ENCODE measurements around the gene AIG1.
"Not testable (repeated sequence)": the region's sequence is repeated elsewhere in the genome, so short reads cannot be mapped to it uniquely, and the experiment has no call there.

Gene AIG1

DNA sequence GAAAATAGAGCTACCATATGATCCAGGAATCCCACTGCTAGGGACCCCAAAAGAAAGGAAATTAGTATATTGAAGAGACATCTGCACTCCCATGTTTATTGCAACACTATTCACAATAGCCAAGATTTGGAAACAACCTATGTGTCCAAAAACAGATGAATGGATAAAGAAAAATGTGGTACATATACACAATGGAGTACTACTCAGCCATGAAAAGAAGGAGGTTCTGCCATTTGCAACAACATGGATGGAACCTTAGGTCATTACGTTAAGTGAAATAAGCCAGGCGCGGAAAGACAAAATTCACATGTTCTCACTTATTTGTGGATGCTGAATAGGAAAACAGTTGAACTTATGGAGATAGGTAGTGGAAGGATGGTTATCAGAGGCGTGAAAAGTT lies 252.5 kb downstream of the AIG1 start:
- DNase-seq (ENCODE audit: low read depth in 2 of 2, low spot score in 1 of 2): no peak

DNA sequence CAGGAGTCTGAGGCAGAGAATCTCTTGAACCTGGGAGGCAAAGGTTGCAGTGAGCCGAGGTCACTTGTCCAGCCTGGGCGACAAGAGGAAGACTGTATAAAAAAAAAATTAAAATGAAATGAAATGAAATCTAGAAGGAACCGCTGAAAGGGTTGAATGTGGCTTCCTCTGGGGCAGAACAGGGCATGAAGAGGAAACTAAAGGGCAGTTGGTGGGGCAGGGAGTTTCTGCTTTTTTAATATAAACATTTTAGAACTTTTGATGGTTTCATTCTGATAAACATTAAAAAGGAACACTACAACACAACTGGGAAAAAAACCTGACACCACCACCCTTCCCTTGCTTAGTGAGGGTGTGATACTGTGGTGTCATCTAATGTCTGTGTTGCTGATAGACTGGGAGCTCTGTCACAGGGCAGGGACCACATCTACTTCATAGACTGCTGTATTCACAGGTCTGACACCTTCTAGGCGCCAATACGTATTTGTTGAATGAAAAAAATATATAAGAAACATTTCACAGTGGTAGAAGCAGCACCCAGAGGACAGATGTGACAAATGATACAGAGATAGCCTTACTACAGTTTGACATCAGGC lies 260.9 kb downstream of the AIG1 start:
- DNase-seq (ENCODE audit: low read depth in 2 of 2, low spot score in 1 of 2): no peak

DNA sequence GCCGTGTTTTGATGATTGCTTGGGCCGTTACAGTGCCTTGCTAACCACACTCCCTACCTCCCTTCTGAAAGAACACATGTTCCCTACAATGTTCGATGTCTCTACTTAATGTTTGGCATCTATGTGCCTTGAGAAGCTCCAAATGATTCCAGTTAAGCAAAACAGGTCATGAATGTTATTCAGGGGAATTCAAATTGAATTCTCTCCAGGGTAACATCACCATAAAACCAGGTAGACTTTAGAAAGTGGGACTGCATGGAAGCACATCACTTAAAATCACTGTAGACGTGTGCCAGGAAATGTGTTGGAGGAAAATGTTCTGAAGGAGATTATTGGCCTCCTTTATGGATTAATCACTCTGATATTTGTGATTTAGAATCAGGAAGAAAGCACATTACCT lies 261.7 kb downstream of the AIG1 start:
- DNase-seq (ENCODE audit: low read depth in 2 of 2, low spot score in 1 of 2): no peak

- DNase-seq (ENCODE audit: low read depth in 2 of 2, low spot score in 1 of 2): no peak
These were observed 263.2 kb downstream of the AIG1 start for GRCh38 chr6:143323729-143324470.

DNA sequence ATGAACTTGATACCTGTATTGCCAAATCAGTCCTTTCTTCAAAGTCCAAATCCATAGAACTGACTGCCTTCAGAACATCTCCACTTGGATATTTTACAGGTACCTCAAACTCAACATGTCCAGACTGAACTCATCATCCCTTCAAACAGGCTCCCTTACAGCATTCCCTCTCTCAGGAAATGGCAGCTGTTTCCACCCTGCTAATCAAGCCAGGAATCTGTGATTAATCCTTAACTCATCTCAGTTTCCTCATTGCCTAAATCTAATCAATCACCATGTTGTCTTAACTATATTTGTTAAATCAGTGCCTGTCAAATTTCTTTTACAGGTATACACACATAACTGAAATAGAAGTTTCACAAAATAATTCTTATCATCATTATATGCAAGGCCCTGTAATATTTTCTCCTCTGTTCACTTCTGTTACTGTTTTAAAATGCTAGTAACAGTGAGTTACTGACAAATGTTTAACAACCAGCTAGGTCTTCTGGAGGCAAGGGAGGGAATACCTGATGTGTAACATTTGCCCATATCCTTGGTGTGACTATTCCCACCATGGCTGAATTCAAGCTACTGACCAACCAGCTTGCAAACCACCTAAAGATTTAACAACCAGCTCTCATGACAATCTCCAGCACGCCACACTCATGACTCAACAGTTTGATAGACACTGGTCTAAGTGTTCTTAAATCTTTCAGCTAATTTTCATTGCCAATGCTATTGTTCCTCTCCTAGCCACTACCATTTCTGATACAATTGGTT lies 264.9 kb downstream of the AIG1 start:
- no peak for DNase-seq (ENCODE audit: low read depth in 2 of 2, low spot score in 1 of 2)

DNA sequence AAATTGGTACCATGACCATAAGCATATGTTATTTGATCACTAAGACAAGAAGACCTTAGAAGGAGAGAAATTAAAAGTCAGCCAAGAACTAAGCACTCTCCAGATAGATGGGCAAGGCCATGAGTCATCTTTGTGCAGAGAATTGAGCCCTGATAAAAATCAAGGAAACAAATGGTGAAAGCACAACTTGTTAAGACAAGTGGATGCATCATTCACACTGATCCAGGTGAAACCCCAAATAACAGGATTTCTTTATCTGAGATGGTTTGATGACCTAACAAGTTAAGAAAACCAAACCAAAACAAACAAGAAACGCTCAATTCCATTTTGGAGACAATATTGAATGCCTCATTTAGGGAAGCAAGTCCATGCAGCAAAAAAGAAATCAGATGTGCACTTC lies 268.2 kb downstream of the AIG1 start:
- DNase-seq (ENCODE audit: low read depth in 2 of 2, low spot score in 1 of 2): no peak

DNA sequence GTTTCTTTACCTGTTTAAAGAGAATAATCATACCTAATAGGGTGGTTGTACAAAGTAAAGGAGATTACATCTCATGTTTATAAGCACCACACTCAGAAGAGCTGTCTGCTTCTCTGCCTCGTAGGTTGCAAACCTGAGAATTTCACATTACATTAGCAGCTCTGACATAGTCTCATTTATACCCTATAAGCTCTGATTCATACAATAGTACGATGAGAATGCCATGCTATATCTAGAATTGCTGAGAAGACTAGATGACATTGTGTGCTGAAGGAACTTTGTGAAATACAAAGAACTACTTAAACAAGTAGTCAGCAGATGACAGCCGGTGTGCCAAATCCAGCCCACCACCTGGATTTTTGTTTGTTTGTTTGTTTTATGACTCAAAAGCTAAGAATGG lies 268.6 kb downstream of the AIG1 start:
- DNase-seq (ENCODE audit: low read depth in 2 of 2, low spot score in 1 of 2): no peak

DNA sequence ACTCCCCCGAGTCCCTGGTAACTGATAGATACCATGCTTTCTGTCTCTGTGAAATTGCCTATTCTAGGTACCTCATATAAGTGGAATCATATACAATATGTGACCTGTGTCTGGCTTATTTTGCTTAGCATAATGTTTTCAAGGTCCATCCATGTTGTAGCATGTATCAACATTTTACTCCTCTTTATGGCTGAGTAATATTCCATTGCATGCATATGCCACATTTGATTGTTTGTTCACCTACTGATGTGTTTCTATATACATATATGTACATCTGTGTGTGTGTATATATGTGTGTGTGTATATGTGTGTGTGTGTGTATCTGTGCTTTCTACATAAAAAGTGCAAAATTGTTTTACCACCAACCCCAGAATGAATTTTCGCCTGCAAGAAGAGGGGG lies 270.7 kb downstream of the AIG1 start:
- no peak for DNase-seq (ENCODE audit: low read depth in 2 of 2, low spot score in 1 of 2)

DNA sequence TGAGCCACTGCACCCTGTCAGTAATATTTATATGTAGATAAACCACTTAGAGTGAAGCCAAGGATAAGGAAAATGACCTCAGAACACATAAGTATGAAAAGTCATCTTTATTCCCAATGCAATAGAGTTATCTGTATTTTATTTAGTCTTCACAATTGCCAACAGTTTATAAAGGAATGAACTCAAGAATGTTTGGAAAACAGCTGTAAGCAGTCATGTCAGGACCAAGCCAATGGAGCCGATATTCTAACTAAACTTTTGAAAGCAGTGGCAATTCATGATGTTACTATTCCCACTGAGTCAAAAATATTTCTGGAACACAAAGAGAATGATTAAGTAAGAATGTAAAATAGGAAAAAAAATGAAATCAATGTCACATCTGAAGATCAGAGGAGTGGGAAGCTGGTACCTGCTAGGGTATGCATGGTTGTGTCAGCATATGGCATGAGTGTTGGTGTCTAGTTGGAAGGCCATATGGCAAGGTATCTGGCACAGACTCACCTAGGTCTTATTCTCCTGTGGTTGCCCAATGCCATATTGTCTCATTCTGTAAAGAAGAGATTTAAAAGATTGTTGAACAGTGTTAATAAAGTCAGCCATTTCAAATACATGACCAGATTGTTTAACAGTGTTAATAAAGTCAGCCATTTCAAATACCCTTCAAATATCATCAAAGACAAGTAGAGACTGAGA lies 271.6 kb downstream of the AIG1 start:
- DNase-seq (ENCODE audit: low read depth in 2 of 2, low spot score in 1 of 2): no peak

DNA sequence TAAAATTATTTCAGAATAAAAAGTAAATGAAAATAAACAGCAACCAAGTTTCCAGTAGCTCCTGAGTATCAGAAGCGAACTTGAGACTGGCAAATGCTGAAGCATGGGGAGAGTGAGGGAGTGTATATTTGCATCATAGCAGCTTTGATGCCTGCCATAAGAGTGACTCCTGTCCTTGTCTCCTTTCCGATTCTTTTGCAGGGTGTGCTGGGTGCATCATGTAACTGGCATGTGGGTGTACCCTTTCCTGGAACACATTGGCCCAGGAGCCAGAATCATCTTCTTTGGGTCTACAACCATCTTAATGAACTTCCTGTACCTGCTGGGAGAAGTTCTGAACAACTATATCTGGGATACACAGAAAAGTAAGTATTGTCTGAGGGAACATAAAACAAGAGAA lies 272.4 kb downstream of the AIG1 start:
- DNase-seq (ENCODE audit: low read depth in 2 of 2, low spot score in 1 of 2): no peak

DNA sequence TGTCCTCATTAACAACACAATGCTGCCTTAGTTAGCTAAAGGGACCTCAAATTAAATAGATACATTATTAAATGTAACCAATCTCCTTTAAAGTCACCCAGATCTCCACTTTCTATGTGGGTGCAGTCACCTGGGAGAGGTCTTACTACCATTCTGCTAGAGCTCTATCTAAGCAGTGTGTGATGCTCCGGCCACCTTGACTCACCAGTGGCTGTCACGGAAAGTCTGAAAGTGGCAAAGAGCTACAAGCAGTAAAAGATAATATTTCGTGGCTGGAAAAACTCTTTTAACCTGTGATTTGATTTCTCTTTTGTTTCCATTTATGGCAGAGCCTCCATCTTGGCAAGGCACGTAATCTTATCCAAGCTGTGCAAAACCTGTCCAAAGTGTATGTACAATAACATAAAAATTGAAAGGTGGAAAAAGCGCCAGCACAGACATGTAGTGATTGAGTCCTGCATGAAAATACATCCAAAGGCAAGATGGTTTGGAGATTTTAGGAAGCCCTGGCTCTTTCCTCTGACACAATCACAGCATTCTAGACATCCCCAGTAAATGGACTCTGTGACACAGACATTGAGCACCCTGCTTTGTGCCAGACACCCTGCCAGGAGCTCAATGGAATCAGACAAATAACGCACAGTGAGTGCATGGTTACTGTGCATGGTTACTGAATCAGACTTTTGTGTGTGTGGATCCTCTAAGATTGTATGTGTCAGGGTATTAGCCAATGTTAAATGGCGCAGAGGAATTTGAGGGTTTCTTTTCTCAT lies 273.2 kb downstream of the AIG1 start:
- DNase-seq (ENCODE audit: low read depth in 2 of 2, low spot score in 1 of 2): no peak

DNA sequence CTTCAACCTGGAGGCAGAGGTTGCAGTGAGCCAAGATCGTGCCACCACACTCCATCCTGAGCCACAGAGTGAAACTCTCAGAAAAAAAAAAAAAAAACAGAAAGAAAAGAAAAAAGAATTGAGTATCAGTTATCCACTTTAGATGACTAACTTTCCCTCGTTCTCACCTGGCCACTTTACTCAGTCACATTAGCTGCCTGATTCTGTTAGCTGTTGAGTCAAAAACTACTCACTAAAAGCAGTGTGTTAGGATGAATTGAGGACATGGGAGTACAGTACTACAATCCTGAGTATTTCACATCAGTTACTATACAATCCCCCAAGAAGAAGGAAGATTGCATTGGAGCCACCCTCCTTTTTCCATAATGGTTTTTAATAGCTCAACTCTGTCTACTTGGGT lies 275.2 kb downstream of the AIG1 start:
- no peak for DNase-seq (ENCODE audit: low read depth in 2 of 2, low spot score in 1 of 2)

GRCh38 chr6:143336446-143337152 lies 275.9 kb downstream of the AIG1 start:
- DNase-seq (ENCODE audit: low read depth in 2 of 2, low spot score in 1 of 2): no peak

- DNase-seq (ENCODE audit: low read depth in 2 of 2, low spot score in 1 of 2): peak; percentile 5 to 31
These were observed 276.7 kb downstream of the AIG1 start for GRCh38 chr6:143337201-143337949.

GRCh38 chr6:143339223-143339622 lies 278.5 kb downstream of the AIG1 start:
- DNase-seq (ENCODE audit: low read depth in 2 of 2, low spot score in 1 of 2): no peak

DNA sequence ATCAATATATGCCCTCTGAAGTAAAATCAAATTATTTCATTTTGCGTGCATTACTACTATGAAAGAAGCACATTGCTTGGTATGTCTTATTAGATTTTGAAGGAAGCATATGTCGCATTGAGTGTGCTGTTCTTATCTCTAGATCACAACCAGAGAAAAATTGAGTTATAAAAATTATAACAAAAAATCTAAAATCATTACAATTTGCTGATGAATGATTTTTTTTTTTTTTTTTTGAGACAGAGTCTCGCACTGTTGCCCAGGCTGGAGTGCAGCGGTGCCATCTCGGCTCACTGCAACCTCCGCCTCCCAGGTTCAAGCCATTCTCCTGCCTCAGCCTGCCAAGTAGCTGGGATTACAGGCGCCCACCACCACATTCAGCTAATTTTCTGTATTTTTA lies 284.8 kb downstream of the AIG1 start:
- not testable (repeated sequence) for DNase-seq (ENCODE audit: low read depth in 2 of 2, low spot score in 1 of 2)

GRCh38 chr6:143346004-143346403 lies 285.3 kb downstream of the AIG1 start:
- no peak for DNase-seq (ENCODE audit: low read depth in 2 of 2, low spot score in 1 of 2)

DNA sequence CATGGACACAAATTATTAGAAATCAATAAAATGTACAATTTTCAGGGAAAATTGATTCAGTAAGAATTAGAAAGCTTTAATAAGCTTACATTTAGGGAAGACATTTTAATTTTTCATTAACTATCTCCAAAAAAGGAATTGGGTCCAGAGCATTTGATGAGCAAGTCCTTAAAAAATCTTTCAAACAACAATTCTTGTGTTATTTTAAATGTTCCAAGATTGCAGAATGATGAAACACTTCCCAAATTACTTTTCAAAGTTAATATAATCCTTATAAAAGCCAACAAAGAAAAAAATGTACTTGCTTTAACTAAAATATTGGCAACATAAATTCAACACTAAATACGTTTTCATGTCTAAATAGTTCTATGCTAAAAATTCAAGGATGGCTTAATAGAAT lies 287.8 kb downstream of the AIG1 start:
- DNase-seq (ENCODE audit: low read depth in 2 of 2, low spot score in 1 of 2): no peak

DNA sequence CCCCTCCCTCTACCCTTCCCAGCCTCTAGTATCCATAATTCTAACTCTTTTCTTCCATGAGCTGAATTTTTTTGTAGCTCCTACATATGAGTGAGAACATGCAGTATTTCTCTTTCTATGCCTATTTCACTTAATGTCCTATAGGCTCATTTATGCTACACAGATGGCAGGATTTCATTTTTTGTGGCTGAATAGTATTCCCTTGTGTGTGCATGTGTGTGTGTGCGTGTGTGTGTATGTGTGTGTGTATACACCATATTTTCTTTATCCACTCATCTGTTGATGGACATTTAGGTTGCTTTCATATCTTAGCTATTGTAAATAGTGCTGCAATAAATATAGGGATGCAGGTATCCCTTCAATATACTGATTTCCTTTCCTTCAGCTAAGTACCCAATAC lies 288.8 kb downstream of the AIG1 start:
- DNase-seq (ENCODE audit: low read depth in 2 of 2, low spot score in 1 of 2): no peak
